HG03095 (cell line): ENCODE results near the gene IRF2.

ENCODE experiments used
- ATAC-seq: cut with Tn5 transposase; IDR thresholded peaks from one replicate; pipeline ENCODE4 v1.9.1; 2021; ENCODE audit warnings: moderate library complexity; ENCODE audit not compliant: unreplicated experiment

The IRF2 gene

GRCh38 chr4:184475096-184475461, 729 bp upstream of the IRF2 start:
- peak; percentile 9 for ATAC-seq

- ATAC-seq = no peak
These were observed 669 bp downstream of the IRF2 start for GRCh38 chr4:184473499-184474262.

GRCh38 chr4:184472614-184473498, 1.5 kb downstream of the IRF2 start:
- peak; percentile 16 for ATAC-seq

- ATAC-seq = no peak
These were observed 2.3 kb downstream of the IRF2 start for GRCh38 chr4:184471881-184472613.

GRCh38 chr4:184470785-184471110, 3.6 kb downstream of the IRF2 start:
- no peak for ATAC-seq

GRCh38 chr4:184466634-184467033, 7.7 kb downstream of the IRF2 start:
- no peak for ATAC-seq

GRCh38 chr4:184464759-184465454, 9.4 kb downstream of the IRF2 start:
- ATAC-seq = no peak

- no peak for ATAC-seq
These were observed 10.5 kb downstream of the IRF2 start for GRCh38 chr4:184463856-184464255.

GRCh38 chr4:184463158-184463557, 11.2 kb downstream of the IRF2 start:
- no peak for ATAC-seq

GRCh38 chr4:184462724-184463123, 11.6 kb downstream of the IRF2 start:
- no peak for ATAC-seq

- ATAC-seq = no peak
These were observed 12.5 kb downstream of the IRF2 start for GRCh38 chr4:184461711-184462441.

GRCh38 chr4:184460499-184461285, 13.7 kb downstream of the IRF2 start:
- ATAC-seq = no peak

GRCh38 chr4:184459413-184459812, 14.9 kb downstream of the IRF2 start:
- no peak for ATAC-seq

- no peak for ATAC-seq
These were observed 16.7 kb downstream of the IRF2 start for GRCh38 chr4:184457535-184458249.

- no peak for ATAC-seq
These were observed 18.0 kb downstream of the IRF2 start for GRCh38 chr4:184456337-184456736.

GRCh38 chr4:184455299-184455698, 19.1 kb downstream of the IRF2 start:
- ATAC-seq = no peak

GRCh38 chr4:184453365-184454160, 20.8 kb downstream of the IRF2 start:
- peak; percentile 59 for ATAC-seq

GRCh38 chr4:184452740-184453139, 21.6 kb downstream of the IRF2 start:
- ATAC-seq = no peak
